ENCODE results near the gene LARGE1.
"Not testable (repeated sequence)": the region's sequence is repeated elsewhere in the genome, so short reads cannot be mapped to it uniquely, and the experiment has no call there.

The LARGE1 gene

GRCh38 chr22:33461698-33462434, 458.4 kb downstream of the LARGE1 start:
- no peak for DNase-seq

GRCh38 chr22:33461245-33461644, 459.0 kb downstream of the LARGE1 start:
- not testable (repeated sequence) for DNase-seq

GRCh38 chr22:33459137-33459536, 461.1 kb downstream of the LARGE1 start:
- no peak for DNase-seq

GRCh38 chr22:33456511-33456910, 463.8 kb downstream of the LARGE1 start:
- no peak for DNase-seq

- no peak for DNase-seq
Measured at GRCh38 chr22:33455036-33455435, 465.2 kb downstream of the LARGE1 start.

- no peak for DNase-seq
Measured at GRCh38 chr22:33451866-33452469, 468.3 kb downstream of the LARGE1 start.

- no peak for DNase-seq
Measured at GRCh38 chr22:33450756-33451155, 469.5 kb downstream of the LARGE1 start.

- DNase-seq = no peak
Measured at GRCh38 chr22:33447733-33448132, 472.5 kb downstream of the LARGE1 start.

- no peak for DNase-seq
Measured at GRCh38 chr22:33443683-33444082, 476.6 kb downstream of the LARGE1 start.

GRCh38 chr22:33440756-33441155, 479.5 kb downstream of the LARGE1 start:
- DNase-seq = no peak

- DNase-seq = no peak
Measured at GRCh38 chr22:33438273-33438672, 482.0 kb downstream of the LARGE1 start.

- no peak for DNase-seq
Measured at GRCh38 chr22:33431300-33431699, 489.0 kb downstream of the LARGE1 start.

- no peak for DNase-seq
Measured at GRCh38 chr22:33429281-33429680, 491.0 kb downstream of the LARGE1 start.

- DNase-seq = no peak
Measured at GRCh38 chr22:33427461-33427860, 492.8 kb downstream of the LARGE1 start.

GRCh38 chr22:33426451-33426850, 493.8 kb downstream of the LARGE1 start:
- no peak for DNase-seq

- DNase-seq = no peak
Measured at GRCh38 chr22:33421859-33422258, 498.4 kb downstream of the LARGE1 start.

GRCh38 chr22:33418484-33418883, 501.8 kb downstream of the LARGE1 start:
- DNase-seq = no peak

GRCh38 chr22:33415401-33415800, 504.9 kb downstream of the LARGE1 start:
- DNase-seq = no peak

GRCh38 chr22:33409079-33409478, 511.2 kb downstream of the LARGE1 start:
- no peak for DNase-seq

GRCh38 chr22:33405194-33405593, 515.1 kb downstream of the LARGE1 start:
- no peak for DNase-seq

- no peak for DNase-seq
Measured at GRCh38 chr22:33404723-33405122, 515.6 kb downstream of the LARGE1 start.

GRCh38 chr22:33402325-33402724, 518.0 kb downstream of the LARGE1 start:
- no peak for DNase-seq

GRCh38 chr22:33401291-33401690, 519.0 kb downstream of the LARGE1 start:
- DNase-seq = no peak

- no peak for DNase-seq
Measured at GRCh38 chr22:33400891-33401290, 519.4 kb downstream of the LARGE1 start.
